Stimulated activated CD4-positive, alpha-beta T cell treated with anti-CD3 and anti-CD28 coated beads, Interleukin-15, amount 100 ng/mL, for 1 hour (primary cell): ENCODE data around the gene RFNG.

ENCODE experiments used
- DNase-seq, 2 donors: peaks; one replicate each; pipeline ENCODE4 v3.0.0-alpha.2; 2020; ENCODE audit warnings: low read depth in 1 of 2, low spot score in 1 of 2

Gene RFNG

GRCh38 chr17:82089723-82090548 lies 38.3 kb upstream of the RFNG start:
- no peak for DNase-seq

- DNase-seq = no peak
Measured at GRCh38 chr17:82088838-82089722, 37.5 kb upstream of the RFNG start.

GRCh38 chr17:82087961-82088837 lies 36.6 kb upstream of the RFNG start:
- no peak for DNase-seq

GRCh38 chr17:82086941-82087906 lies 35.6 kb upstream of the RFNG start:
- DNase-seq = no peak

GRCh38 chr17:82085931-82086764 lies 34.5 kb upstream of the RFNG start:
- no peak for DNase-seq

GRCh38 chr17:82085031-82085861 lies 33.6 kb upstream of the RFNG start:
- no peak for DNase-seq

- no peak for DNase-seq
Measured at GRCh38 chr17:82084373-82085030, 32.9 kb upstream of the RFNG start.

GRCh38 chr17:82083533-82084359 lies 32.1 kb upstream of the RFNG start:
- DNase-seq = no peak

GRCh38 chr17:82083009-82083408 lies 31.4 kb upstream of the RFNG start:
- no peak for DNase-seq

GRCh38 chr17:82082456-82082855 lies 30.8 kb upstream of the RFNG start:
- DNase-seq = no peak

- DNase-seq = no peak
Measured at GRCh38 chr17:82081966-82082365, 30.4 kb upstream of the RFNG start.

GRCh38 chr17:82081546-82081945 lies 29.9 kb upstream of the RFNG start:
- no peak for DNase-seq

GRCh38 chr17:82080789-82081464 lies 29.3 kb upstream of the RFNG start:
- DNase-seq = no peak

- DNase-seq = no peak
Measured at GRCh38 chr17:82080048-82080788, 28.6 kb upstream of the RFNG start.

GRCh38 chr17:82079001-82079677 lies 27.5 kb upstream of the RFNG start:
- no peak for DNase-seq
